OCI-LY3 (cell line): ENCODE results near the gene CMC4.
A peak's percentile ranks its signal among the peaks of the same experiment; 100 is the strongest.

Experiments
- H2AFZ ChIP-seq: fragments of 200-600, 300-600 bp; shearing (Covaris generic); 2 replicates; pipeline ENCODE4 v1.6.0; 2014; ENCODE audit warnings: antibody characterized with exemption, low read depth, low read length
- H3K27ac ChIP-seq: fragments of 200-600, 300-600 bp; sonication (generic); 2 replicates; pipeline ENCODE4 v1.5.1; 2014; ENCODE audit warnings: mild to moderate bottlenecking, low read length, moderate library complexity, mixed read lengths
- H3K27me3 ChIP-seq: fragments of 200-600, 300-600 bp; sonication (generic); 2 replicates; pipeline ENCODE4 v1.6.1; 2014; ENCODE audit warnings: low read depth, low read length, mixed read lengths
- H3K36me3 ChIP-seq: fragments of 200-600, 300-600 bp; sonication (generic); replicated peaks from 2 replicates; pipeline ENCODE3; 2014; ENCODE audit warnings: low read depth, low read length, mixed read lengths
- H3K4me1 ChIP-seq: fragments of 300-600, 200-600 bp; sonication (generic); 2 replicates; pipeline ENCODE4 v1.6.1; 2014; ENCODE audit warnings: low read length, mixed read lengths
- H3K4me2 ChIP-seq: fragments of 200-600, 300-600 bp; sonication (generic); 2 replicates; pipeline ENCODE4 v1.6.1; 2014; ENCODE audit warnings: low read length, mixed read lengths
- H3K4me3 ChIP-seq: fragments of 300-600, 200-600 bp; sonication (generic); 2 replicates; pipeline ENCODE4 v1.5.1; 2014; ENCODE audit warnings: antibody characterized with exemption, mild to moderate bottlenecking, low read length, moderate library complexity
- H3K79me2 ChIP-seq: fragments of 300-600, 200-600 bp; shearing (Covaris generic); 2 replicates; pipeline ENCODE4 v1.6.1; 2014; ENCODE audit warnings: mild to moderate bottlenecking, low read length, mixed read lengths
- H3K9ac ChIP-seq: fragments of 300-600, 200-600 bp; shearing (Covaris generic); 2 replicates; pipeline ENCODE4 v1.6.0; 2014; ENCODE audit warnings: mild to moderate bottlenecking, low read length, moderate library complexity
- H3K9me3 ChIP-seq: fragments of 200-600, 300-600 bp; shearing (Covaris generic); 2 replicates; pipeline ENCODE4 v1.6.1; 2014; ENCODE audit warnings: low read length, mixed read lengths; ENCODE audit not compliant: insufficient read depth
- H4K20me1 ChIP-seq: fragments of 200-600, 300-600 bp; sonication (generic); 2 replicates; pipeline ENCODE4 v1.6.1; 2016; ENCODE audit warnings: low read length, mixed read lengths; ENCODE audit not compliant: insufficient read depth
- EZH2phosphoT487 ChIP-seq: fragments of 200-600 bp; shearing (Covaris generic); IDR thresholded peaks from 2 replicates; pipeline ENCODE4 v1.6.1; 2018; ENCODE audit warnings: antibody characterized with exemption, mixed run types, low read depth
- TF ChIP-seq, protein P1 (sequence below): fragments of 200-600, 300-600 bp; sonication (generic); IDR thresholded peaks from 2 replicates; pipeline ENCODE4 v1.5.1; 2014; ENCODE audit warnings: antibody characterized with exemption, low read length, low read depth

The CMC4 gene

GRCh38 chrX:155069414-155069813, 1.5 kb downstream of the CMC4 start:
- peak overlapping the region; percentile 86 for H3K4me3 ChIP-seq
- H3K79me2 ChIP-seq: peaks cover 64% of the 10 kb centered on the region
- no peak overlapping the region for H2AFZ ChIP-seq
- H3K9ac ChIP-seq: peak overlapping the region; percentile 82
- peak overlapping the region; percentile 74 for H3K4me2 ChIP-seq
- no peaks in the 10 kb centered on the region for H3K27me3 ChIP-seq
- H3K4me1 ChIP-seq: peaks cover 11% of the 10 kb centered on the region
- no peaks in the 10 kb centered on the region for H3K9me3 ChIP-seq
- no peaks in the 10 kb centered on the region for H4K20me1 ChIP-seq
- H3K36me3 ChIP-seq: peaks cover 11% of the 10 kb centered on the region
- no peak overlapping the region for H3K27ac ChIP-seq
- TF ChIP-seq EZH2phosphoT487: no peak
- TF ChIP-seq, protein P1, sequence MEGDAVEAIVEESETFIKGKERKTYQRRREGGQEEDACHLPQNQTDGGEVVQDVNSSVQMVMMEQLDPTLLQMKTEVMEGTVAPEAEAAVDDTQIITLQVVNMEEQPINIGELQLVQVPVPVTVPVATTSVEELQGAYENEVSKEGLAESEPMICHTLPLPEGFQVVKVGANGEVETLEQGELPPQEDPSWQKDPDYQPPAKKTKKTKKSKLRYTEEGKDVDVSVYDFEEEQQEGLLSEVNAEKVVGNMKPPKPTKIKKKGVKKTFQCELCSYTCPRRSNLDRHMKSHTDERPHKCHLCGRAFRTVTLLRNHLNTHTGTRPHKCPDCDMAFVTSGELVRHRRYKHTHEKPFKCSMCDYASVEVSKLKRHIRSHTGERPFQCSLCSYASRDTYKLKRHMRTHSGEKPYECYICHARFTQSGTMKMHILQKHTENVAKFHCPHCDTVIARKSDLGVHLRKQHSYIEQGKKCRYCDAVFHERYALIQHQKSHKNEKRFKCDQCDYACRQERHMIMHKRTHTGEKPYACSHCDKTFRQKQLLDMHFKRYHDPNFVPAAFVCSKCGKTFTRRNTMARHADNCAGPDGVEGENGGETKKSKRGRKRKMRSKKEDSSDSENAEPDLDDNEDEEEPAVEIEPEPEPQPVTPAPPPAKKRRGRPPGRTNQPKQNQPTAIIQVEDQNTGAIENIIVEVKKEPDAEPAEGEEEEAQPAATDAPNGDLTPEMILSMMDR: no peak

DNA sequence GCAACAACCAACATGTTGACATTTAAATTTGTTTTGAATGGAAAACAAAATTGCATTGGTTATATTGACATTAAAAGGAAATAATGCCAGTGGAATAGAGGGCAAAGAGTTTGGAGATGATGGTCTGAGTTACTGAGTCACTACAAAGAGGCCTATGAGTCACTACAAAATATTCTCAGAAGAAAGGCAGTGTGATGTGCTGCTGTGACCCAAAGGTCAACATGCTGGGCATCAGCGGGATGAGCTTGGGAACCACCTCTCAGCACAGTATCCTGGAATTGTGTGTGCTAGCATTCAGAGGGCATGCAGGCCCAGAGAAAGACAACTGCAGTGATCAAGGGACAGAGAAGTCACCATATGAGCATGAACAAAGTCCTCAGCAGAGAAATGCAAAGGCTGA, 2.8 kb downstream of the CMC4 start:
- no peak overlapping the region for H3K4me3 ChIP-seq
- peaks cover 52% of the 10 kb centered on the region for H3K79me2 ChIP-seq
- peaks cover 3% of the 10 kb centered on the region for H3K36me3 ChIP-seq
- H2AFZ ChIP-seq: no peak overlapping the region
- H3K9me3 ChIP-seq: no peaks in the 10 kb centered on the region
- no peak overlapping the region for H3K4me2 ChIP-seq
- no peak for TF ChIP-seq EZH2phosphoT487
- TF ChIP-seq, protein P1: no peak
- no peak overlapping the region for H3K27ac ChIP-seq
- H3K9ac ChIP-seq: no peak overlapping the region
- H3K27me3 ChIP-seq: no peaks in the 10 kb centered on the region
- H4K20me1 ChIP-seq: no peaks in the 10 kb centered on the region
- H3K4me1 ChIP-seq: peaks cover 11% of the 10 kb centered on the region

GRCh38 chrX:155065035-155065734, 5.8 kb downstream of the CMC4 start:
- TF ChIP-seq, protein P1: no peak
- no peak for TF ChIP-seq EZH2phosphoT487
- Histone ChIP-seq H3K4me1 (peaks cover 7% of the 10 kb centered on the region), H3K9ac (no peak overlapping the region), H3K79me2 (peaks cover 29% of the 10 kb centered on the region), H3K27ac (no peak overlapping the region), H3K4me3 (no peak overlapping the region), H3K36me3 (no peaks in the 10 kb centered on the region), H4K20me1 (no peaks in the 10 kb centered on the region), H3K9me3 (no peaks in the 10 kb centered on the region), H3K4me2 (no peak overlapping the region), H2AFZ (no peak overlapping the region), H3K27me3 (no peaks in the 10 kb centered on the region)

DNA sequence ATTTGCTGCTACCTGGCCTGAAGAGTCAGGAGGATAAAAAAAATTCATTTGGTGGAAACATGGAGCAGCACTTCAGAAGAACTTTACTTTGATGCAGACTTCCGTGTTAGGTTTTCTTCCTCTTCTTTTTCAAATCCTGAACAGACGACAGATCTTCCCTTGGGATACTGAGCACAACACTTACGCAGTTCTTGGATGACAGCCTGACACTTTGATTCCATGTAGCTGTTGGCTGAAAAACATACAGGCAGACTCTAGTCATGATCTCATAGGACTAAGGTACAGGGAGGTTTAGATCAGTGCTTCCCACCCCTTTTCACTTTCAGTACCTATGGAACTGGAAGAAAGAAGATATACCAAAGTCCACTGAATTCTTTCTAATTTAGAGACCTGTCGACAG, 9.2 kb downstream of the CMC4 start:
- no peak overlapping the region for H3K4me3 ChIP-seq
- H3K4me2 ChIP-seq: no peak overlapping the region
- no peaks in the 10 kb centered on the region; the same call in 1 of the 2 replicates for H3K4me1 ChIP-seq
- H3K36me3 ChIP-seq: no peaks in the 10 kb centered on the region
- H2AFZ ChIP-seq: no peak overlapping the region
- no peaks in the 10 kb centered on the region for H3K9me3 ChIP-seq
- no peaks in the 10 kb centered on the region for H4K20me1 ChIP-seq
- no peaks in the 10 kb centered on the region for H3K27me3 ChIP-seq
- no peak overlapping the region for H3K9ac ChIP-seq
- peaks cover under 1% of the 10 kb centered on the region; the same call in 1 of the 2 replicates for H3K79me2 ChIP-seq
- TF ChIP-seq, protein P1: no peak
- no peak for TF ChIP-seq EZH2phosphoT487
- no peak overlapping the region for H3K27ac ChIP-seq
